Epidermal melanocyte (primary cell): ENCODE measurements around the gene AMDHD1.
"Not testable (repeated sequence)": the region's sequence is repeated elsewhere in the genome, so short reads cannot be mapped to it uniquely, and the experiment has no call there.

Experiments
- DNase-seq: peaks from one replicate; pipeline ENCODE4 v3.0.0; 2011; ENCODE audit warnings: low spot score; ENCODE audit not compliant: insufficient read length

Gene AMDHD1

DNA sequence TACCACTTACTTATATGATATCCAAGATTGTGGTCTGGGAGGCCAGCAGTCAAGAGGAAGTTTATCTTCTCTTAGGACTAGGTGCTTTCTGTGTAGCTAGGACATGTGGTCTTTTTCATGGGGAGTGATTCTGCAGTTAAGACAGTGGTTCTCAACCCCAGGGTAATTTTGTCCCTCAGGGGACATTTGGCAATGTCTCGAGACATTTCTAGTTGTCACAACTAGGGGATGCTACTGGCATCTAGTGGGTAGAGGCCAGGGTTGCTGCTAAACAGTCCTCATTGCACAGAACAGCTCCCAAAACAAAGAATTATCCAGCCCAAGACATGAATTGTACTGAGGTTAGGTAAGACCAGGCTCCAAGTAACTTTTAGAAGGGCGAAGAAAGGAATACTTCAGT is 20.0 kb downstream of the AMDHD1 start:
- DNase-seq = no peak

DNA sequence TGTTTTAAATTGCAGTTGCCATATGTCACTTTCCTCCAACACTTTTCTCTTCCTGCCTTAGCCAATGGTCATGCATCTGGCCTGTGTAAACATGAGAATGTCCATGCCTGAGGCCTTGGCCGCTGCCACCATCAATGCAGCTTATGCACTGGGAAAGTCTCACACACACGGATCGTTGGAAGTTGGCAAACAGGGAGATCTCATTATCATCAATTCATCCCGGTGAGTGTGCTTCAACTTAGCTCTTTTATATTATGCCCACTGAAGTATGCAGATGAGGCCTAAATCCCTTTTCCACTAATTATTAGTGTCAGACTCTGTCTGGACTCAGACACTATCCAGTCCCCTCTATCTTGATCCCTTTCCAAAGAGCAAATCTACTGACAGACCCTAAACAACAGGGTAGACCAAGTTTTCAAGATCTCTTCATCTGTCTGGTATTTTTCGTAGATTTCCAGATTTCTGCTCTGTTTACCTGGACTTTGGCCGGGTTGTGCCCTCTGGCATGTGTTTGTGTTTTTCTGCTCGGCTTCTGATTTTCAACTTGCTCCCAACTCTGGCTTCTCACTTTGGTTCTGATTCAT is 23.2 kb downstream of the AMDHD1 start:
- DNase-seq = no peak

DNA sequence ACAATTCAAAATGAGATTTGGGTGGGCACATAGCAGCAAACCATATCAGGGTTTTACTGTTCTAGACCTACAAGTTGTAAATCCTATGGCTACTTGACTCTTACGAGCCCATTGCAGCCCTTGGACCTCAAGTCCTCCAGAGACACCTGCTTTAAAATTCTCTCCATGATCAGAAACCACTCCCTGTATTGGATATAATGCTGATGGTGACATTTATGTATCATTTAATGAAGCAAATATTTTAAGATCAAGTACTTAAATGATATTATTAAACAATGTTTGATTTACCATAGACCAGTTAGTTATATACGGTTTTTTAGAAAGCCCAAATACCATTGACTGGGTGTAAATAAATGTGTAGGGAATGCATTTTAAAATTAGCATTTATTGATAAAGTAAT is 24.2 kb downstream of the AMDHD1 start:
- no peak for DNase-seq

DNA sequence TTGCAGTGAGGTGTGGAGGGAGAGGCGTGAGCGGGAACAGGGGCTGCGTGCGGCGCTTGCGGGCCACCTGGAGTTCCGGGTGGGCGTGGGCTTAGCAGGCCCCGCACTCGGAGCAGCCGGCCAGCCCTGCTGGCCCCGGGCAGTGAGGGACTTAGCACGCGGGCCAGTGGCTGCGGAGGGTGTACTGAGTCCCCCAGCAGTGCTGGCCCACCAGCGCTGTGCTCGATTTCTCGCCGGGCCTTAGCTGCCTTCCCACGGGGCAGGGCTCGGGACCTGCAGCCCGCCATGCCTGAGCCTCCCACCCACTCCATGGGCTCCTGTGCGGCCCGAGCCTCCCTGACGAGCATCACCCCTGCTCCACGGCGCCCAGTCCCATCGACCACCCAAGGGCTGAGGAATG is 26.0 kb downstream of the AMDHD1 start:
- not testable (repeated sequence) for DNase-seq

DNA sequence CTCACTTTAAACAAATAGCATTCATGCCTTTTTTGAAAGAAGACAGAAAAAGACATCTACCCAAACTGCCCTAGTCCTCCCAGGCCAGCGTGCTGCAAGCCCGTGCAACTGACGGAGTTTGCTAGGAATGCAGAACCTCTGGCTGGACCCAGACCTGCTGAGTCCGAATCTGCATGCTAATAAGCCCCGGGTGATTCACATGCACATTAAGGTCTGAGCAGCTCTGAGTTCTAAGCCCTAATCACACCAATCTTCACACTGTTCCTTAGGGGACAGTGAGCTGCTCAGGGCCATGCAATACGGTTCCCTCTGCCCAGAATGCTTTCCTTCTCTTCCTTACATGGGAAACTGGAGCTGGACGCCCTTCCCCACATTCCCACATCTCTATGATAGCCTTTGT is 27.8 kb downstream of the AMDHD1 start:
- no peak for DNase-seq

DNA sequence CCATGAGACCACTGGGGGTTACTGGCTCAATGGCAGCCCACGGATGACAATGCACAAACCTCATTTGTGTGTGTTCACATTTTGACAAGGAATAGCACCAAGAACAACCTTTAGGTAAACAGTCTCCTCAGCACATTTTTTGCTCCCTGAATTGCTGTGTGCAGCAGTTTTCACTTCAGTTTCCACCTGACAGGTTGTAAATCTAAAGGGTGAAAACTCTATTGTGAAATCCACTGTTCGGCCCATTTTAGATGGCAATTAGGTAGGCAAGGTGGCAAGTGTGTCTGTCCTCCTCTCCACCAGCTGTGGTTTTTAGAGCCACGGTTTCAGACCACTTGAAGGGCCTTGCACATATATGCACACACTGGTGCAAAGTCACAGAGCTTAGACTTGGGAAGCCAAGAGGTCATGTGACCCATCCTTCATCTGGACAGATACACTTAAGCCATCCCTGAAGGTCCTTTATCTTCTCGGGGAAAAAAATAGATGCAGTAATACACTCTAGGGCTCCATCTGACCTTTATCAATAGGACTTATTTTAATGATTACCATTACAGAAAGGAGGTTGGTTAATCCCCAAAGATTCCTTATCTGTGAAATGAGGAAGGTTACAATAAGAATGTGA is 29.8 kb downstream of the AMDHD1 start:
- no peak for DNase-seq

DNA sequence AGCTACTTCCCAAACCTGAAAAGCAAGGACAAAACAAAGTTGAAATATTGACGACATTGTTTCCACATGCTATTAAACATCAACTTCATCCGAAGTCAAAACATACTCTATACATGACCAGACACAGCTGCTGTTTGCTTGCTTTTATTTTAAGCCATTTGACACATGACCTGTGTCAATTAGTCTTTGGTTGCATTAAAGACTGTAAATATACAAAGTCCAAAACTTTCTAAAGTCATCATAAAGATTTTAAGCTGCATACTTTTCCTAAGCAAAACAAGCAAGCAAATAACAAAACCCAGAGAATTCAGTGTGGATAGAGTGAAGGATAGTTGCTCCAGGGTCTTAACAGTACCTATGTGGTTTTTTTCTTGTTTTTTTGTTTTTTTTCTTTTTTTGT is 31.2 kb downstream of the AMDHD1 start:
- DNase-seq = no peak

DNA sequence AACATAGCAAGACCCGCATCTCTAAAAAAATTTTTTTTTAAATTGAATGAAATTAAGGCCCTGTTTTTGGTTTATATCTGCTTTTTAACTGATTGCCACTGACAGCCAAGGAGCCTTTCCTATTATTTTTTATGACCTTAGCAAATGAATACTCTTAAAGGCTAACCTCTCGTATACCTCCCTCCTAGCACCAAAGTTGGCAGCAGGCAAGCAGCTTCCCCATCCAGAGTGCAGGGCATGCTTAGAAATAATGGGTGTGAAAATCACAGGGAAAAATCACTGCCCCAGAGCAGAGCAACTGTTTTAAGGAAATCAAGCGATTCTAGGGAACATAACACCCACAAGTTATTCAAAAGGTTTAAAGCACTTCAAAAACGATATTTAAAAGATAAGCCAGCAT is 32.4 kb downstream of the AMDHD1 start:
- DNase-seq = no peak

DNA sequence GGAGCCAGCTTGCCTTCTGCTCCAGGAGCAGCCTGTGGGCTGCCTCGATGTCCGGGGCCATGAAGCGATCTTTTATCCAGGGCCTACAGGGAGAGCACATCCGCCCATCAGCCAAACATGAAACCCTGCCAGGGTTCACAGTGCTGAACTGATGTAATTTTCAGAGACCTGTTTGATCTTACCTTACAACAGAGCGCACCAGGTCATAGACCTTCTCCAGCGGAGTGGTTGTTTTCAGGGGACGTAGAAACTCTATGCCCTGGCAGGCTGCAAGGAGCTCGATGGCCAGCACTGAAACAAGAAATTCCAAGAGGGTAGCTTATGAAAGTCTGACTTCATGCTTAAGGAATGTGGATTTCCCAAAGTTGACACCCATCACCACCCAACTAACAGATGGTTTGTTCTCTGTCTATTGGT is 33.3 kb downstream of the AMDHD1 start:
- no peak for DNase-seq

DNA sequence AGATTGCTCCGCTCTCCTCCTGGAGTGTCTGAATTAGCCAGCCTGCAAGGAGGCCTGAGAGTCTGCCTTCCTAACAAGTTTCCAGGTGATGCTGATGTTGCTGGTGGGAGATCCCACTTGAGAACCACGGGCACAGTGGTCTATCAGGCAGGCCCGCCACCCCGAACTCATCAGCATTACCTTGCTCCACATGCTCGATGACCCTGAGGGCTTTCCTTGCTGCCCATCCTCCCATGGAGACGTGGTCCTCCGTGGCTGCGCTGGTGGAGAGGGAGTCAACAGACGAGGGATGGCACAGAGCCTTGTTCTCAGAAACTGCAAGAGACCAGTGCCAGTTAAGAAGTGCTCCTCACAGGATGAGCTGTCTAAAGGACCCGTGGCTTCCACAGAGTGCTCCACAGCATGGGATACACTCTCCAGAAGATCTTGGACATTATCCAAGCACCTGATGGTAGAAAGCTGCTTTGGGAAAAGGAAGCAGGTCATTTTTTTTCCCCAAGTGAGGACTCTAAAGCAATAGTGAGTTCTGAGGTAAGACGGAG is 34.7 kb downstream of the AMDHD1 start:
- DNase-seq = no peak

DNA sequence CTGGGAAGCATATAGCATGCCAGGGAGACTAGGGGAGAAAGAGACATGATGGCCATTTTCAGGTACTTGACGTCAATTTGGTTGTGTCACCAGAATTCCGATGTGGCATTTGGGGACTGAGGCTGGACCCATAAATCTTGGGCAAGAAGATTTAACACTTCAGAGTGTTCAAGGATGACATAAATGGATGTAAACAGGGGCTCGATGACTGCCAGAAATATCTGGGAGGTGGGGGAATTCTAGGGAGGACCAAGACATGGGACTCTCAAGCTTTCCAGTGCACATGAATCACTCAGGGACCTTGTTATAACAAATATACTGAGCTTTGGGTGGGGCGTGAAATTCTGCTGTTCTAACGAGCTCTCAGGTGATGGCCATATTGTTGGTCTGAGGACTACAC is 35.2 kb downstream of the AMDHD1 start:
- DNase-seq = no peak

DNA sequence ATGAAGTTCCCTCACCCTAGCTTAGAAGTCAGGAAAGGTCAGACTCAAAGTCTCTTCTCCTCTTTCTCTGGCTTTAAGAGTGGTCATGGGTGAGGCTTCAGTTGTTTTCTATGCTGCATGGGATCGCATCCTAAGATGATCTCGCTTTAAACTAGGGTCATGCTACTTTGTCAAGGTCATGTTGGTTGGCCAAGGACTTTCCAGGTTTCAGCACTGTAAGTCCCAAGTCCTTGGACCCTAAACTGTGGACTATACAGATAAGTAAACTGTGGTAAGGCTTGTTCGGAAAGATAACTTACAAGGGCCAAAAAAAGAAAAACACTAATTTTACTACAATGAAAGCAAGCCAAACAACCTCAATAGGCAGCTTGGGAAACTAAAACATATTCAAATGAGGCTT is 35.6 kb downstream of the AMDHD1 start:
- no peak for DNase-seq

DNA sequence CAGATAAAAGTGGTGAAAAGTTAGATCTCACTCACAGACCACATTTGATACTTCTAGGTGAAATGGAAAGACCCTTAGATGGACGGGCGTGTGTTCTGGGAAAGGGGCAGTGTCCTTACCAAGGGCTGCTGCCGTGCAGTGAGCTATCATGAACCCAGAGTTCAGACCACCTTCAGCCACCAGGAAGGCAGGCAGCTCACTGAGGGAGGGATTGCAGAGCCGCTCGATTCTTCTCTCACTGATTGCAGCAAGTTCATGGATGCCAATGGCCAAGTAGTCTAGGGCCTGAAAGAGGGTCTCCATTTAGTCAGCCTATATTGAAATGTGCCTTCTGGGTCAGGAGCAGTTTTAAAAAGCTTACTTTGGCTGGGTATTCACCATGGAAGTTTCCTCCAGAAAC is 37.3 kb downstream of the AMDHD1 start:
- no peak for DNase-seq

DNA sequence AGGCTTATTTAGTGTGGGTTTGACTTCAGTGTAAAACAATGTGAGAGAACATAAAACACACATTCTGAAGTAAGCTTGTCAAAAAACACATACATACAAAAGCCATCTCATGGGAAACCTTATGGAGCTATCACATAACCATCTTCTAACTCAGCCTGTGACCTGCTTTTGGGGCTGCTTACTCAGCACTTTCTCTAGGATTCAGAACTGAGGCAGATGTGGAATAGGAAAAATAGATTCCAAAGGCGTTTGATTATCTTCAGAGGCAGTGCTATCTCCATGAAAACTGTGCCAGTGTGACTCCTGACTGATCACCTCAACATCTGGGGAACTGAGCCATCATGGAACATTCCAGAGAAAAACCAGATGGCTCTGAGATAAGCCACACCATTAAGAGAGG is 39.5 kb downstream of the AMDHD1 start:
- no peak for DNase-seq

DNA sequence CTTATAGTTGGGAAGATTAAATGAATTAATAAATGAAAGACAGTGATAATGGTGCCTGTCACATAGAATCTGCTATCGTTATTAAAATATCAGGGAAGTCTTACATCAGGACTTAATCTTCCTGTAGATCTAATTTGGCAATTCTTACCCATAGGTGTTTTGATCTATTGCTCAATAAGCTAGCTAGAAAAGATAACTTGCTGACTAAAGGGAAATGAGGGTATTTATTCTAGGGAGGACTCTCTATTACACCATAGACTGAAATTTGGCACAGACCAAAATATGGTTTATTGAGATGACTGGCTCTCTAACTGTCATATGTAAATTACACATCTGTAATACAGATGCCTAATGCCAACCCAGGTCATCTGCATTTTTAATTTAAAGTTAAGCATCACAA is 41.6 kb downstream of the AMDHD1 start:
- DNase-seq = no peak

DNA sequence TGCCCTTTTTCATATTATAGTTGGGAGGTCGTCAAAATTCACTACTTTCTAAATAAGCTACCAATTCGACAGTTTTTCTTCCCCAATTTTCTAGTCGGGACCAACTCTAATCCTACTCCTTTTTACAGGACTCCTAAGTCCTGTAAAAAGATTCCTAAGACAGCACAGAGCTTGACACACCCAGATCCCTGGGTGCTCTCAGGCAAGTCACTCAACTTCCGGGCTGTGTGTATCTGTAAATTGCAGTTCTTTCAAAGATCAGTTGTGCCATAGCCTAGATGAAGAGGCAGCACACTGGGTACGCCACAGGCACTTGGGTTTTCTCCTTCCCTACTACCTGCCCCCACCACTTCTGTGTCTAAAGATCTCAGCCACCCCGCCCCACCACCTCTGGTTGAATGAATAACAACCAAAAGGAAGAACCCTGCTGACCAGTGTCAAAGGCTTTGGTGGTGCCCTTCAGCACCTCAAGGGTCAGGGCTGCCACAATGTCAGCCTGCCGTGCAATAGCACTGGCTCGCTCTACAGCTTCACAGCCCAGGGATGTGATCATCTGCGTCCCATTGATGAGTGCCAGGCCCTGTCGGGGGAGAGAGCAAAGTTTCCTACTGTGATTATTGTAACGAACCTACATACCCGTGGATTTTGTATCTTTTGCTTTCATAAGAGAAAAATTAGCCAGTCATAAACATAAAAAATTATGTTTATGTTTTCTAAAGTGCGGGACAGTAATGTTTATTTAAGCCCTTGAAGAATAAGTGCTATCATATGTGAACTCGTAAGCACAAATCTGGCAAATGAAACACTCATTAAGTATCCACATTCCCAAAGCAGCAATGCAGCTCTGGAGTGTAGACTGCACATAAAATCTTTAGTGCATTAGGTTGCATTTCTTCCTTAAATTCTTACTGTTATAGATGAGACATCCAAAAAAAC is 43.8 kb downstream of the AMDHD1 start:
- DNase-seq = no peak

DNA sequence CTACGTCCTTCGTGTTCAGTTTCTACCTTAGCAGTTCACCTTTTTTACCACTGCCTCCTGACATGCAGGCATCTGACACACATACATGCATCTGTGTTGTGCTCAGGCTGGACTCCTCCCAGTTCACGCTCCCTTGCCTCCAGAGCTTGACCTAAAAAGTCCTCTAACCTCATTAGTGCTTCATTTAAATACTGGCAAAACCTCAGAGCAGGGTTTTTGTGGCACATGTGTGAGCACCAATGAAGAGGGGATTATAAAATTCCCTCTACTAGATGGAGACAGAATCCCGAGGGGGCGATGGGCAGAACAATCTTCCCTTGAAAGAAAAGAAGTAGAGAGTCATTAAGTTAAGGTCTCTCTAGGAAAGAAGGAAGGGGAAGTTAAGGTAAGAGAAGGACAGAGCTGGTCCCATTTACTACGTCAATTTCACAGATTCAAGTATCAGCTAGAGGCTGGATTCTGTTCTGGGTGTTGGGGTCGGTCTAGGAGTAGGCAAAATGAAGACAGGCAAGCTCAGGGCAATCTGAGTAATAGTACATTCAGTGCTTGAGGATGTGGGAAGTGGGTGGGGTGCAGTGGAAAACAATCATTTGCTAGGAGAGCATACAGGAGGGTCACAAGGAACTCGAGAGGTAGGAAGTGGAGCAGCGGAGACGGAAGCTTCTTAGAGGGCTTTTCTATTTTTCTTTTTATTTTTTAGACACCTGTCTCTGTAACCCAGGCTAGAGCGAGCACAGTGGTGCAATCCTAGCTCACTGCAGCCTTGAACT is 45.6 kb downstream of the AMDHD1 start:
- no peak for DNase-seq

DNA sequence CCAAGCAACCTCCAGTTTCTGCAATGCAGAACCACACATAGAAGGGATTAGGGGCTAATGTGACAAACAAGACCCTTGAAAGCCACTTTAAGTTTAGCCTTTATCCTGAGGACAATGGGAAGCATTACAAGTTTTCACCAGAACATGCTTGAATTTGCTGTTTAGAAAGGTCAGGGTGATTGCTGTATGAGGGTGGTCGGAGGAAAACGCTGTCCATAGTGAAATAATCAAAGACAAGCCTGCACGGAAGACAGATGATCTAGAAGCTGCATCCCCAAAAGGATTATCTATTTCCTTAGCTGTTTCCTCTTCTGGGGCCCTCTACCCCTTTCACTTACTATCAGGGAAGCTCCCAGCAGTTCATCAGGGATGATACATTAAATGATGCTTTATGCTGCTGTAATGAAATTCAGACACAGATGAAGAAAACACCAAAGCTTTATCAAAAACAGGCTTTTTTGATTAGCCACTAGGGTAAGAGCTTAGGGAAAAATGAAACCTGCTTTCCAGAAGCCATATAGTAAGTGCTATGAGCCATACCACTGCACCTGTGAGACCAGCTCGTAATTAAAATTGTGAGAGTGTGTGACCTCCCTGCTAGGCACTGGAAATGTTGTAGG is 46.5 kb downstream of the AMDHD1 start:
- DNase-seq = no peak

DNA sequence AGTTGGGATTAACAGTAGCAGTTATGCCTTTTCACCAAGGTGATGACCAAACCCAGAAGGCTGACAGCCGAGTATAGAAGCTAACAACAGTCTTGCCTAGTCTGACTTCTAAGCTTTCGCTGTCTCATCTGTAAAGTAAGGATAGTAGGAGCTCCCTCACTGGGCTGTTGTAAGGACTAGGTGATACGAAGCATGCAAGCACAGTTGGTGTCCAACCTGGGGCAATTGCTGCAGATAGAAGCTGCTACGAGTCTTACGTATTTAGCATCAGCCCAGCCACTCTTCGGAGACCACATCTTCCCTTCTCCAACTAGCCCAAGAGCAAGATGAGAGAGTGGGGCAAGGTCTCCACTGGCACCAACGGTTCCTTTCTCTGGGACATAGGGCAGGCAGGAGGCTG is 47.0 kb downstream of the AMDHD1 start:
- DNase-seq = no peak

DNA sequence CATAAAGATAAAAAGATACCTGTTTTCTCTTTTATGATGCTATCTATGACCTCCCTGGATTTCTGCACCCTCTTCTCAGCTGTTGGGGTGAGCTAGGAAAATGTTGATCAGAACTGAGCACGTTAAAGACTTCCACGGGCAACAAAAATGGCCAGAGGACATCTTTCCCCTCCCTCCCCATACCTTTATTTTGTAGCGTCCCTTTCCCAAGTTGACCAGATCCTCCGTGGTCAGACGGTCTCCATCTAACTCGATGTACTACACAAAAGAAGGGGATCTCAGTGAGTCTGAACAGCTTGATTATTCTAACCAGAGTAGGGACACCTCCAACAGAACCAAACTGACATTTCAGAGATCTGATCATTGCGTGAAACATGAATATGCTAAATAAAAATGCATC is 50.8 kb downstream of the AMDHD1 start:
- DNase-seq = no peak

DNA sequence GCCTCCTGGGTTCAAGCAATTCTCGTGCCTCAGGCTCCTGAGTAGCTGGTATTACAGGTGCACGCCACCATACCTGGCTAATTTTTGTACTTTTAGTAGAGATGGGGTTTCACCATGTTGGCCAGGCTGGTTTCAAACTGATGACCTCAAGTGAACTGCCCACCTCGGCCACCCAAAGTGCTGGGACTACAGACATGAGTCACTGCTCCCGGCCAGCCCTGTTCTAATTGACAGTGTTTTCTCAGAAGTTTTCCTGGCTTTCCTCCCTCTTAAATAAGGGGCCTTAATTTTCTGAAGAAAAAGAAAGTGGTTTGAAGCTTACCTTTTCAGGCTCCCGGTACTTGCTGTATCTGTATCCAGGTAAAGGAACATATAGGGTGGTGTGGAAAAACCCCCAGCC is 51.3 kb downstream of the AMDHD1 start:
- DNase-seq = no peak
